ENCODE data around the gene NT5DC4. TPM values are rescaled to one million over a fixed set of nuclear protein-coding genes. Genes with fewer than 3 reads are reported as not detected.
A peak's percentile ranks its signal among the peaks of the same experiment; 100 is the strongest.

NT5DC4 gene
- total RNA-seq, 1 donor from 2014 or later = not detected

GRCh38 chr2:112722816-112723546, 2.2 kb downstream of the NT5DC4 start:
- DNase-seq (ENCODE audit: low spot score) = no peak
- Mint-ChIP-seq H3K36me3 (ENCODE audit: low read depth, unreplicated experiment) (no peaks in the 10 kb centered on the region), H3K4me1 (ENCODE audit: unreplicated experiment) (peaks cover 10% of the 10 kb centered on the region), H3K27me3 (ENCODE audit: unreplicated experiment) (peaks cover 8% of the 10 kb centered on the region), H3K4me3 (ENCODE audit: unreplicated experiment) (no peak overlapping the region), H3K27ac (ENCODE audit: unreplicated experiment) (peak overlapping the region; percentile 21), H3K9me3 (ENCODE audit: unreplicated experiment) (no peaks in the 10 kb centered on the region)
- no peak for TF ChIP-seq CTCF (IDR thresholded peaks at IDR 0.05; ENCODE audit: unreplicated experiment)

GRCh38 chr2:112723547-112723940, 2.7 kb downstream of the NT5DC4 start:
- no peak for DNase-seq (ENCODE audit: low spot score)
- Mint-ChIP-seq H3K4me3 (ENCODE audit: unreplicated experiment) (no peak overlapping the region), H3K27ac (ENCODE audit: unreplicated experiment) (no peak overlapping the region), H3K27me3 (ENCODE audit: unreplicated experiment) (peaks cover 8% of the 10 kb centered on the region), H3K9me3 (ENCODE audit: unreplicated experiment) (no peaks in the 10 kb centered on the region), H3K36me3 (ENCODE audit: low read depth, unreplicated experiment) (no peaks in the 10 kb centered on the region), H3K4me1 (ENCODE audit: unreplicated experiment) (peaks cover 16% of the 10 kb centered on the region)
- no peak for TF ChIP-seq CTCF (IDR thresholded peaks at IDR 0.05; ENCODE audit: unreplicated experiment)

GRCh38 chr2:112723995-112724394, 3.2 kb downstream of the NT5DC4 start:
- H3K36me3 Mint-ChIP-seq (ENCODE audit: low read depth, unreplicated experiment) = no peaks in the 10 kb centered on the region
- DNase-seq (ENCODE audit: low spot score) = no peak
- peaks cover 8% of the 10 kb centered on the region for H3K27me3 Mint-ChIP-seq (ENCODE audit: unreplicated experiment)
- H3K9me3 Mint-ChIP-seq (ENCODE audit: unreplicated experiment) = no peaks in the 10 kb centered on the region
- no peak overlapping the region for H3K4me3 Mint-ChIP-seq (ENCODE audit: unreplicated experiment)
- H3K27ac Mint-ChIP-seq (ENCODE audit: unreplicated experiment) = no peak overlapping the region
- H3K4me1 Mint-ChIP-seq (ENCODE audit: unreplicated experiment) = peaks cover 20% of the 10 kb centered on the region
- TF ChIP-seq CTCF (IDR thresholded peaks at IDR 0.05; ENCODE audit: unreplicated experiment) = no peak

- TF ChIP-seq CTCF (IDR thresholded peaks at IDR 0.05; ENCODE audit: unreplicated experiment) = no peak
- Mint-ChIP-seq H3K36me3 (ENCODE audit: low read depth, unreplicated experiment) (no peaks in the 10 kb centered on the region), H3K27ac (ENCODE audit: unreplicated experiment) (no peak overlapping the region), H3K27me3 (ENCODE audit: unreplicated experiment) (peaks cover 8% of the 10 kb centered on the region), H3K4me3 (ENCODE audit: unreplicated experiment) (no peak overlapping the region), H3K4me1 (ENCODE audit: unreplicated experiment) (peaks cover 21% of the 10 kb centered on the region), H3K9me3 (ENCODE audit: unreplicated experiment) (no peaks in the 10 kb centered on the region)
- DNase-seq (ENCODE audit: low spot score) = peak; percentile 50
These were observed 4.0 kb downstream of the NT5DC4 start for GRCh38 chr2:112724591-112725525.
